Measurements from ENCODE around the gene JAKMIP2. TPM values are rescaled to one million over a fixed set of nuclear protein-coding genes. Genes with fewer than 3 reads are reported as not detected.

The JAKMIP2 gene
- total RNA-seq, 4 donors from 2014 or later: 0.83 to 2.6 (median 1.3) TPM

- Histone ChIP-seq H3K9me3 (no peaks in the 10 kb centered on the region), H3K27me3 (no peaks in the 10 kb centered on the region), H3K4me3 (no peak overlapping the region), H3K4me1 (peaks cover 0 to under 1% (median 0%) of the 10 kb centered on the region in 4 donors), H3K27ac (replicated peaks in 1 of 4) (no peak overlapping the region), H3K36me3 (no peaks in the 10 kb centered on the region)
- DNase-seq (ENCODE audit: extremely low spot score): no peak
- TF ChIP-seq EP300 (IDR thresholded peaks at IDR 0.05): no peak
- no peak for TF ChIP-seq POLR2A (IDR thresholded peaks at IDR 0.05; ENCODE audit: low read depth)
- TF ChIP-seq, protein P1, sequence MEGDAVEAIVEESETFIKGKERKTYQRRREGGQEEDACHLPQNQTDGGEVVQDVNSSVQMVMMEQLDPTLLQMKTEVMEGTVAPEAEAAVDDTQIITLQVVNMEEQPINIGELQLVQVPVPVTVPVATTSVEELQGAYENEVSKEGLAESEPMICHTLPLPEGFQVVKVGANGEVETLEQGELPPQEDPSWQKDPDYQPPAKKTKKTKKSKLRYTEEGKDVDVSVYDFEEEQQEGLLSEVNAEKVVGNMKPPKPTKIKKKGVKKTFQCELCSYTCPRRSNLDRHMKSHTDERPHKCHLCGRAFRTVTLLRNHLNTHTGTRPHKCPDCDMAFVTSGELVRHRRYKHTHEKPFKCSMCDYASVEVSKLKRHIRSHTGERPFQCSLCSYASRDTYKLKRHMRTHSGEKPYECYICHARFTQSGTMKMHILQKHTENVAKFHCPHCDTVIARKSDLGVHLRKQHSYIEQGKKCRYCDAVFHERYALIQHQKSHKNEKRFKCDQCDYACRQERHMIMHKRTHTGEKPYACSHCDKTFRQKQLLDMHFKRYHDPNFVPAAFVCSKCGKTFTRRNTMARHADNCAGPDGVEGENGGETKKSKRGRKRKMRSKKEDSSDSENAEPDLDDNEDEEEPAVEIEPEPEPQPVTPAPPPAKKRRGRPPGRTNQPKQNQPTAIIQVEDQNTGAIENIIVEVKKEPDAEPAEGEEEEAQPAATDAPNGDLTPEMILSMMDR (IDR thresholded peaks at IDR 0.05): no peak
- TF ChIP-seq POLR2AphosphoS5 (IDR thresholded peaks at IDR 0.05): no peak
- 84% methylated on average over 4 of the region's 4 CpGs for WGBS
- intact Hi-C loops (cut with DNase I): no loop called here
These were observed 108.1 kb downstream of the JAKMIP2 start for GRCh38 chr5:147674411-147674810.

DNA sequence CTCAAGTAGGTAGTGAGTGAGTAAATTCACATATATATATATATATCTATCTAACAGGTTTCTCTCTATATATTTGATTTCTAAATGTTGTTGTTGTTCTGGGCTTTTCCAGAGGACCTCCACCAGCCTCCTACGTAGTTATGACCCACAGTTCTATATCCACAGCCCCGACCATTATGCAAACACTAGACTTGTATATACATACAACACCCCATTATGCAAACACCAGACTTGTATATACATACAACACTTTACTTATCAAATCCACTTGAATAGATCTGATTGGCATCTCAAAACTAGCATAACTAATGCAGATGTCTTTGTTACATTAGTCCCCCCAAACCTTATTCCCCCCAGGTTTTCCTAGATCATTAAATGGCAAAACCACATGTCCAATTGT lies 108.7 kb downstream of the JAKMIP2 start:
- H3K4me1 ChIP-seq: peaks cover 0 to 5% (median 0%) of the 10 kb centered on the region in 4 donors

DNA sequence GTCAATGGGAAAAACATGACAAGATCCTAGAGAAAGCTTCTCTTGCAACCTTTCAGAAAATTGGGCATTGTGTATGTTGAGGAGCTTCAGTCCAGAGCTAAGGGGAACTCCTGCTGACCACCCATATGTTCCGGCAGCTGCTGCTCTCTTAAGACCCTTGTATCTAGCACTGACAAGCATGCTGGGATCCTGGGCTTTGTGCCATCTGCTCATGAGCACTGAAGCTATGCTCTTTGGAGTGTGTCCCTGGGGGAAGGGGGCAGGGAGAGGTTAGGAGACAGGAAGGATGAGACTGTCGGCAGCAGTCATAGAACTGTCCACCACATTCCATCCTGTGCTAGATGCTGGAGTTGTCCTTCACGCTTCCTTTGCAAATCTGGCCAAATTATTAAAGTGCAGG lies 109.3 kb downstream of the JAKMIP2 start:
- Histone ChIP-seq H3K27ac (replicated peaks in 1 of 4) (no peak overlapping the region), H3K36me3 (no peaks in the 10 kb centered on the region), H3K4me1 (peaks cover 0 to 5% (median 0%) of the 10 kb centered on the region in 4 donors), H3K27me3 (no peaks in the 10 kb centered on the region), H3K9me3 (no peaks in the 10 kb centered on the region), H3K4me3 (no peak overlapping the region)
- TF ChIP-seq EP300 (IDR thresholded peaks at IDR 0.05) (no peak), POLR2A (IDR thresholded peaks at IDR 0.05; ENCODE audit: low read depth) (no peak), POLR2AphosphoS5 (IDR thresholded peaks at IDR 0.05) (no peak)
- TF ChIP-seq, protein P1 (IDR thresholded peaks at IDR 0.05): no peak
- WGBS: 70% methylated on average over 3 of the region's 3 CpGs
- no peak for DNase-seq (ENCODE audit: extremely low spot score)
- intact Hi-C loops (cut with DNase I): no loop called here

More for the DNA sequence above, 108.7 kb downstream of the JAKMIP2 start:
- H3K4me3 ChIP-seq: no peak overlapping the region
- intact Hi-C loops (cut with DNase I): no loop called here
- 87% methylated on average over 2 of the region's 2 CpGs for WGBS
- no peak for DNase-seq (ENCODE audit: extremely low spot score)
- no peaks in the 10 kb centered on the region for H3K9me3 ChIP-seq
- H3K36me3 ChIP-seq: no peaks in the 10 kb centered on the region
- TF ChIP-seq POLR2AphosphoS5 (IDR thresholded peaks at IDR 0.05) (no peak), POLR2A (IDR thresholded peaks at IDR 0.05; ENCODE audit: low read depth) (no peak), EP300 (IDR thresholded peaks at IDR 0.05) (no peak)
- TF ChIP-seq, protein P1 (IDR thresholded peaks at IDR 0.05): no peak
- H3K27ac ChIP-seq (replicated peaks in 1 of 4): no peak overlapping the region
- no peaks in the 10 kb centered on the region for H3K27me3 ChIP-seq

- Histone ChIP-seq H3K4me1 (peaks cover 0 to 5% (median 0%) of the 10 kb centered on the region in 4 donors), H3K27ac (replicated peaks in 1 of 4) (no peak overlapping the region), H3K27me3 (no peaks in the 10 kb centered on the region), H3K9me3 (no peaks in the 10 kb centered on the region), H3K4me3 (no peak overlapping the region), H3K36me3 (no peaks in the 10 kb centered on the region)
- no peak for DNase-seq (ENCODE audit: extremely low spot score)
- TF ChIP-seq POLR2A (IDR thresholded peaks at IDR 0.05; ENCODE audit: low read depth) (no peak), POLR2AphosphoS5 (IDR thresholded peaks at IDR 0.05) (no peak), EP300 (IDR thresholded peaks at IDR 0.05) (no peak)
- TF ChIP-seq, protein P1 (IDR thresholded peaks at IDR 0.05): no peak
- 80% methylated on average over 6 of the region's 6 CpGs for WGBS
- intact Hi-C loops (cut with DNase I): no loop called here
These were observed 111.2 kb downstream of the JAKMIP2 start for GRCh38 chr5:147671365-147671764.

DNA sequence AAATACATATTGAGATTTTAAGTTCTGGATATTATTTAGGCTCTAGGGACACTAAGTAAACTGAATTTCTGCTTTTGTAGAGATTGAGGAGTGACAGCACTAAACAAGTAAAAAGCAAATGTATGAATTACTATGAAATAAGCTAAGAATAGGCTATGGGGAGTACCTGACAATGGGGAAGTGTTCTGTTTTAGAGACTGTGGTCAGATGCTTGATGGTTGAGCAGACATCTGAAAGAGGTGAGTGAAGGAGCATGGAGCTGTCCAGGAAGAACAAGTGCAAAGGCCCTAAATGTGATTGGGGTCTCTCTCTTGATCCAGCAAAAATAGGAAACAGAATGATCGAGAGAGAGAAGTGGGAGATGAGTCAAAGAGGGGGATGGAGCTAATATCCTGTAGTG lies 111.7 kb downstream of the JAKMIP2 start:
- peaks cover 0 to 5% (median 0%) of the 10 kb centered on the region in 4 donors for H3K4me1 ChIP-seq
- H3K4me3 ChIP-seq: no peak overlapping the region
- intact Hi-C loops (cut with DNase I): no loop called here
- H3K36me3 ChIP-seq: no peaks in the 10 kb centered on the region
- no peak for DNase-seq (ENCODE audit: extremely low spot score)
- no peaks in the 10 kb centered on the region for H3K27me3 ChIP-seq
- H3K9me3 ChIP-seq: no peaks in the 10 kb centered on the region
- TF ChIP-seq EP300 (IDR thresholded peaks at IDR 0.05): no peak
- no peak for TF ChIP-seq POLR2A (IDR thresholded peaks at IDR 0.05; ENCODE audit: low read depth)
- TF ChIP-seq, protein P1 (IDR thresholded peaks at IDR 0.05): no peak
- TF ChIP-seq POLR2AphosphoS5 (IDR thresholded peaks at IDR 0.05): no peak
- H3K27ac ChIP-seq (replicated peaks in 1 of 4): no peak overlapping the region
- WGBS: 87% methylated on average over 1 of the region's 1 CpG
